GM23338 (cell line): ENCODE results near the gene MCM3.

ENCODE experiments used
- CREB1 ChIP-seq: fragments of 250-450 bp; sonication (Bioruptor Pico); IDR thresholded peaks from 2 replicates; pipeline ENCODE4 v1.5.0; 2020; ENCODE audit warnings: low read depth, mild to moderate bottlenecking, moderate library complexity
- POLR2AphosphoS5 ChIP-seq: IDR thresholded peaks from 2 replicates; pipeline ENCODE4 v1.6.1; 2016; ENCODE audit warnings: antibody characterized with exemption, low read depth
- TF ChIP-seq, protein P1 (sequence below): IDR thresholded peaks from one replicate; pipeline ENCODE4 v1.6.1; 2018; ENCODE audit warnings: antibody characterized with exemption; ENCODE audit not compliant: unreplicated experiment
- TF ChIP-seq, protein P2 (sequence below), 2 experiments: fragments of 200-600 bp in 1 of 2; sonication (generic) in 1 of 2; conservative IDR thresholded peaks; 2 replicates each; pipeline versions ENCODE4 v1.5.1 to v1.6.1; 2016 to 2017; ENCODE audit warnings: antibody characterized with exemption in 2 of 2, low read depth in 2 of 2, mild to moderate bottlenecking in 2 of 2, moderate library complexity in 1 of 2

DNA sequence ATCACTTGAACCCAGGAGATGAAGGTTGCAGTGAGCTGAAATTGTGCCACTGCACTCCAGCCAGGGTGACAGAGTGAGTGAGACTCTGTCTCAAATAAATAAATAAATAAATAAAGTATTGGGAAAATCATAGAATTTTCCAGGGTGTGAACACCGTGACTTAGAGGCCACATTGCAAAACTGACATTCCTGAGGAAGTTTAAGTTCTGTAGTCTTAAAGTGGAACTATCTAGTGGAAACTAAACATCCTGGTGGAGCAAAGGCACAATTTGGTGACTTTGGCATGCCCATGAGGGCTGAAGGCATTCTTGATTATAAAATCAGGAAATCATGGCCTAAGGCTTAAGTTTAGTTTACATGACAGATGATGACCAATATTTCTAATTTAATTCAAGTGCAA lies 32.7 kb upstream of the MCM3 start:
- TF ChIP-seq, protein P1, sequence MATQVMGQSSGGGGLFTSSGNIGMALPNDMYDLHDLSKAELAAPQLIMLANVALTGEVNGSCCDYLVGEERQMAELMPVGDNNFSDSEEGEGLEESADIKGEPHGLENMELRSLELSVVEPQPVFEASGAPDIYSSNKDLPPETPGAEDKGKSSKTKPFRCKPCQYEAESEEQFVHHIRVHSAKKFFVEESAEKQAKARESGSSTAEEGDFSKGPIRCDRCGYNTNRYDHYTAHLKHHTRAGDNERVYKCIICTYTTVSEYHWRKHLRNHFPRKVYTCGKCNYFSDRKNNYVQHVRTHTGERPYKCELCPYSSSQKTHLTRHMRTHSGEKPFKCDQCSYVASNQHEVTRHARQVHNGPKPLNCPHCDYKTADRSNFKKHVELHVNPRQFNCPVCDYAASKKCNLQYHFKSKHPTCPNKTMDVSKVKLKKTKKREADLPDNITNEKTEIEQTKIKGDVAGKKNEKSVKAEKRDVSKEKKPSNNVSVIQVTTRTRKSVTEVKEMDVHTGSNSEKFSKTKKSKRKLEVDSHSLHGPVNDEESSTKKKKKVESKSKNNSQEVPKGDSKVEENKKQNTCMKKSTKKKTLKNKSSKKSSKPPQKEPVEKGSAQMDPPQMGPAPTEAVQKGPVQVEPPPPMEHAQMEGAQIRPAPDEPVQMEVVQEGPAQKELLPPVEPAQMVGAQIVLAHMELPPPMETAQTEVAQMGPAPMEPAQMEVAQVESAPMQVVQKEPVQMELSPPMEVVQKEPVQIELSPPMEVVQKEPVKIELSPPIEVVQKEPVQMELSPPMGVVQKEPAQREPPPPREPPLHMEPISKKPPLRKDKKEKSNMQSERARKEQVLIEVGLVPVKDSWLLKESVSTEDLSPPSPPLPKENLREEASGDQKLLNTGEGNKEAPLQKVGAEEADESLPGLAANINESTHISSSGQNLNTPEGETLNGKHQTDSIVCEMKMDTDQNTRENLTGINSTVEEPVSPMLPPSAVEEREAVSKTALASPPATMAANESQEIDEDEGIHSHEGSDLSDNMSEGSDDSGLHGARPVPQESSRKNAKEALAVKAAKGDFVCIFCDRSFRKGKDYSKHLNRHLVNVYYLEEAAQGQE: no peak
- TF ChIP-seq, protein P2, sequence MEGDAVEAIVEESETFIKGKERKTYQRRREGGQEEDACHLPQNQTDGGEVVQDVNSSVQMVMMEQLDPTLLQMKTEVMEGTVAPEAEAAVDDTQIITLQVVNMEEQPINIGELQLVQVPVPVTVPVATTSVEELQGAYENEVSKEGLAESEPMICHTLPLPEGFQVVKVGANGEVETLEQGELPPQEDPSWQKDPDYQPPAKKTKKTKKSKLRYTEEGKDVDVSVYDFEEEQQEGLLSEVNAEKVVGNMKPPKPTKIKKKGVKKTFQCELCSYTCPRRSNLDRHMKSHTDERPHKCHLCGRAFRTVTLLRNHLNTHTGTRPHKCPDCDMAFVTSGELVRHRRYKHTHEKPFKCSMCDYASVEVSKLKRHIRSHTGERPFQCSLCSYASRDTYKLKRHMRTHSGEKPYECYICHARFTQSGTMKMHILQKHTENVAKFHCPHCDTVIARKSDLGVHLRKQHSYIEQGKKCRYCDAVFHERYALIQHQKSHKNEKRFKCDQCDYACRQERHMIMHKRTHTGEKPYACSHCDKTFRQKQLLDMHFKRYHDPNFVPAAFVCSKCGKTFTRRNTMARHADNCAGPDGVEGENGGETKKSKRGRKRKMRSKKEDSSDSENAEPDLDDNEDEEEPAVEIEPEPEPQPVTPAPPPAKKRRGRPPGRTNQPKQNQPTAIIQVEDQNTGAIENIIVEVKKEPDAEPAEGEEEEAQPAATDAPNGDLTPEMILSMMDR (conservative IDR thresholded peaks at IDR 0.05; ENCODE audit: low read depth in 2 of 2): no peak
- no peak for TF ChIP-seq CREB1 (CRISPR knock-in tag)
- no peak for TF ChIP-seq POLR2AphosphoS5
